GM12892 (cell line): ENCODE results near the gene TGFBI.

Experiments used
- POLR2A ChIP-seq: IDR thresholded peaks from 2 replicates; pipeline ENCODE4 v1.6.1; 2011; ENCODE audit warnings: low read depth, low read length, control low read depth
- POLR2AphosphoS5 ChIP-seq: IDR thresholded peaks from 2 replicates; pipeline ENCODE4 v1.6.1; 2011; ENCODE audit warnings: low read depth, low read length, control low read depth
- TAF1 ChIP-seq: IDR thresholded peaks from 2 replicates; pipeline ENCODE4 v1.6.1; 2011; ENCODE audit warnings: low read depth, mild to moderate bottlenecking, control low read depth, low read length, borderline replicate concordance

DNA sequence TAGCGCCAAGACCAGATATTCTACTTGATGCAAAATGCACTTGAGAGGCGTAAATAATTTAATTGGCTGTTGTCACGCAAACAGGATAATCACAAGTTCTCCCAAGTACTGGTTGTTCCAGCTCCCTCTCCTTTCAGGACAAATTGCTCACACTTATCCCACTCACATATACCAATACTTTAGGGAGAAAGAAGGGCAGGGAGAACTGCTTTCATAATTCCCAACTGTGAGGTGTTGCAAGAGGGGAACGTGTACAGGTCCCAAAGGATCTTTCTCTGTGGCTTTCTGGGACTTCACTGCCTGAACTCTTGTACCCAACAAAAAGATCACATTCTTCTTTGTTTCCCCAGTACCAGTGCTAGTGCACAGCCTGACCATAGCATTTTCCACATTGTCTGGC lies 21.5 kb upstream of the TGFBI start:
- TF ChIP-seq POLR2AphosphoS5, result no peak
- TF ChIP-seq POLR2A, result no peak
- no peak for TF ChIP-seq TAF1
